Measurements from ENCODE around the gene PLEKHB1.

- TF ChIP-seq EZH2 (IDR thresholded peaks at IDR 0.05; ENCODE audit: low read length, missing control alignments) = no peak
- no peak for TF ChIP-seq CTCF (conservative IDR thresholded peaks at IDR 0.05 in 1 of 2, IDR thresholded peaks at IDR 0.05 in 1 of 2; ENCODE audit: low read depth in 1 of 2, low read length in 2 of 2)
These were observed 2.8 kb downstream of the PLEKHB1 start for GRCh38 chr11:73649206-73649605.

Data from fibroblast of lung (primary cell).